ENCODE measurements around the gene SP9.
"Not testable (repeated sequence)": the region's sequence is repeated elsewhere in the genome, so short reads cannot be mapped to it uniquely, and the experiment has no call there.

The SP9 gene

GRCh38 chr2:174350018-174350417, 15.3 kb downstream of the SP9 start:
- no peak for DNase-seq (ENCODE audit: low read depth)
- peak; percentile 35 for TF ChIP-seq CTCF (IDR thresholded peaks at IDR 0.05; ENCODE audit: insufficient read depth, low read depth, low read length, missing control alignments)
- H3K4me3 ChIP-seq (ENCODE audit: low read length), result no peak overlapping the region

GRCh38 chr2:174350593-174351181, 15.9 kb downstream of the SP9 start:
- H3K4me3 ChIP-seq (ENCODE audit: low read length), result no peak overlapping the region
- no peak for TF ChIP-seq CTCF (IDR thresholded peaks at IDR 0.05; ENCODE audit: insufficient read depth, low read depth, low read length, missing control alignments)
- no peak for DNase-seq (ENCODE audit: low read depth)

- no peak for TF ChIP-seq CTCF (IDR thresholded peaks at IDR 0.05; ENCODE audit: insufficient read depth, low read depth, low read length, missing control alignments)
- no peak overlapping the region for H3K4me3 ChIP-seq (ENCODE audit: low read length)
- no peak for DNase-seq (ENCODE audit: low read depth)
These were observed 18.2 kb downstream of the SP9 start for GRCh38 chr2:174353004-174353403.

- no peak overlapping the region for H3K4me3 ChIP-seq (ENCODE audit: low read length)
- DNase-seq (ENCODE audit: low read depth), result no peak
- TF ChIP-seq CTCF (IDR thresholded peaks at IDR 0.05; ENCODE audit: insufficient read depth, low read depth, low read length, missing control alignments), result no peak
These were observed 21.6 kb downstream of the SP9 start for GRCh38 chr2:174356347-174356746.

DNA sequence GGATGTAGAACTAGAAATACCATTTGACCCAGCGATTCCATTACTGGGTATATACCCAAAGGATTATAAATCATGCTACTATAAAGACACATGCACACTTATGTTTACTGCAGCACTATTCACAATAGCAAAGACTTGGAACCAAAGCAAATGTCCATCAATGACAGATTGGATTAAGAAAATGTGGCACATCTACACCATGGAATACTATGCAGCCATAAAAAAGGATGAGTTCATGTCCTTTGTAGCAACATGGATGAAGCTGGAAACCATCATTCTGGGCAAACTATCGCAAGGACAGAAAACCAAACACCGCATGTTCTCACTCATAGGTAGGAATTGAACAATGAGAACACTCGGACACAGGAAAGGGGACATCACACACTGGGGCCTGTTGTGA, 24.9 kb downstream of the SP9 start:
- not testable (repeated sequence) for DNase-seq (ENCODE audit: low read depth); H3K4me3 ChIP-seq (ENCODE audit: low read length)

DNA sequence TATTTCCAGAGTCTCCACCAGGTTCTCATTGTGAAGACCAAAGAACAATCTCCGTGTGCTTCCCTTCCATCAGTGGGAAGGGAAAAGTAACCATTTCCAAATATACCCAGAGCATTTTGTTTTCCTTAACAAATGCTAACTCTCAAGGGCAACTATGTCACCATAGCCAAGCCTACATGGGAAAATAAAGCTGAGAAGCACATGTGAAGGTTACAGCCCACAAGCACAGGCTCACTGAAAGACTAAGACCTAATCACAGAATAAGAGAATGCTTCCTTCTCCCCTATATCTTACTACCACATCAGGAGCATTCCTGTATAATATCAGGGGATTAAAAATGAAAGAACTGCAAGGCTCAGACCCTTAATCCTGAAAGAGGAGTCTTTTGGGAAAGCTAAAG, 28.2 kb downstream of the SP9 start:
- TF ChIP-seq CTCF (IDR thresholded peaks at IDR 0.05; ENCODE audit: insufficient read depth, low read depth, low read length, missing control alignments), result no peak

GRCh38 chr2:174363492-174364225, 28.9 kb downstream of the SP9 start:
- not testable (repeated sequence) for H3K4me3 ChIP-seq (ENCODE audit: low read length); DNase-seq (ENCODE audit: low read depth)

More for the DNA sequence above, 28.2 kb downstream of the SP9 start:
- no peak for DNase-seq (ENCODE audit: low read depth)
- no peak overlapping the region for H3K4me3 ChIP-seq (ENCODE audit: low read length)

GRCh38 chr2:174364628-174365027, 29.9 kb downstream of the SP9 start:
- DNase-seq (ENCODE audit: low read depth), result no peak
- TF ChIP-seq CTCF (IDR thresholded peaks at IDR 0.05; ENCODE audit: insufficient read depth, low read depth, low read length, missing control alignments), result no peak
- H3K4me3 ChIP-seq (ENCODE audit: low read length), result no peak overlapping the region

Data from epithelial cell of esophagus (primary cell).